ENCODE data around the gene GATA2.

The GATA2 gene

DNA sequence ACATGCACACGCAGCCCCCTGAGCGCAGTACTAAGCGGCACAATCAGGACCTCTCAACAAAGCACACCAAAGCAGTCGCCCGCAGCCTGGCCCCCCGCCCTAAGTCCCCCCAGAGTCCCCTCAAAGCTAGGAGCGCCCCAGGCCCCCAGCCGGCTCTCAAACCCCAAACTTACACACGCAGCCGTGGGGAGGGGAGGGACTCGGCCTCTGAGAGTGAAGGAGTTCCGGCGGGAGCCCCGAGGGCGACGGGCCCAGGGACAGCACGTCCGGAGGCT is 5.5 kb downstream of the GATA2 start:
- no peak for DNase-seq

GRCh38 chr3:128486681-128487537 is 6.1 kb downstream of the GATA2 start:
- DNase-seq = no peak

DNA sequence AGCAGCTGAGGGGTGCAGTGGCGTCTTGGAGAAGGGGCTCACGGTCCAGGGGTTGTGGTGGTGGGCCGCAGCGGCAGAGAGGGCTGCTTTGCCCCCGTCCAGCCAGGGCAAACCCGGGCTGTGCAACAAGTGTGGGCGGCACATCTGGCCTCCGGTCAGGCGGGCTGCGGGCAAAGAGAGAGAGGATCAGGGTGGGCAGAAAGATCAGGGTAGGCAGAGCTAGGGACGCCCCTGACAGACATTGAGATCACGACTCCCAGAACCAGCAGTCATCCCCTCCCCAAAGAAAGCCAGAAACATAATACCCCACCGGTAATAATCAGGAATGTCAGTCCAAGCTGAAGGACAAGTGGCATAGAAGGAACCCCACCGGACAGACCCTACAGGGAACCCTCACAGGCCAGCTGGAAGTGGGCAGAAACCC is 6.8 kb downstream of the GATA2 start:
- DNase-seq = no peak

DNA sequence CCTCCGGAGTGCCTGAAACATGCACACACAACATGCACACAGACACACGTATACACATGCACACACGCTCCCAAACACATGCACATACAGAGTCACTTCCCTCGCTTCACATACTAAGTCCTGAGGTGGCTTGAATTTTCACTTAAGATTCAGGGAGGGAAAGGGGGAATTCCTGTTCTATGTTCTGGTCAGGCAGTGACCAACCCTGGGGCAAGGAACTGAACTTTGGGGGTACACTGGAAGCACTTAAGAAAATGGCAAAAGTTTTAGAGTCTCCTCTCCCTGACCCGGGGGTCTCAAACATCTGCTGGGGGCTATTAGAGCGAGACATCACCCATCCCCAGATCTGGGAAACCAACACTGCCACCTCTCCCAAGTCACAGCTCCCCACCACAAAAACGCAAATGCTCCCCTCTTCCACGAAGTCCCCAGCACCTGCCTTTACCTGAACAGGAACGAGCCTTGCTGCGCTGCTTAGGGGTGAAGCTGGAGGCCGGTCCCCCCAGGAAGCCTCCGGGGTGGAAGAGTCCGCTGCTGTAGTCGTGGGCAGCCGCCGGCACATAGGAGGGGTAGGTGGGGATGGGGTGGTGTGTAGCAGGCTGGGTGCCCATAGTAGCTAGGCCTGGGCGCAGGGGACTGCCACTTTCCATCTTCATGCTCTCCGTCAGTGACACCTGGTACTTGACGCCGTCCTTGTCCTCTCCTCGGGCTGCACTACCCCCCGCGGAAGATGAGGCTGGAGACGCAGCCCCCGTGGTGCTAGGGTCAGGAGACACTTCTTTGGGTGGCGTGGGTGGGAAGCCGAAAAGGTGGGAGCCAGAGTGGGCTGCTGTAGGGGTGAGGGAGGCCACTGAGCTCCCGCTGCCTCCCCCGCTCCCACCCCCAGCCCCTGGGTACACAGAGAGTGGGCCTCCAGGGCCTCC is 7.5 kb downstream of the GATA2 start:
- no peak for DNase-seq

GRCh38 chr3:128484404-128485281 is 8.4 kb downstream of the GATA2 start:
- no peak for DNase-seq

DNA sequence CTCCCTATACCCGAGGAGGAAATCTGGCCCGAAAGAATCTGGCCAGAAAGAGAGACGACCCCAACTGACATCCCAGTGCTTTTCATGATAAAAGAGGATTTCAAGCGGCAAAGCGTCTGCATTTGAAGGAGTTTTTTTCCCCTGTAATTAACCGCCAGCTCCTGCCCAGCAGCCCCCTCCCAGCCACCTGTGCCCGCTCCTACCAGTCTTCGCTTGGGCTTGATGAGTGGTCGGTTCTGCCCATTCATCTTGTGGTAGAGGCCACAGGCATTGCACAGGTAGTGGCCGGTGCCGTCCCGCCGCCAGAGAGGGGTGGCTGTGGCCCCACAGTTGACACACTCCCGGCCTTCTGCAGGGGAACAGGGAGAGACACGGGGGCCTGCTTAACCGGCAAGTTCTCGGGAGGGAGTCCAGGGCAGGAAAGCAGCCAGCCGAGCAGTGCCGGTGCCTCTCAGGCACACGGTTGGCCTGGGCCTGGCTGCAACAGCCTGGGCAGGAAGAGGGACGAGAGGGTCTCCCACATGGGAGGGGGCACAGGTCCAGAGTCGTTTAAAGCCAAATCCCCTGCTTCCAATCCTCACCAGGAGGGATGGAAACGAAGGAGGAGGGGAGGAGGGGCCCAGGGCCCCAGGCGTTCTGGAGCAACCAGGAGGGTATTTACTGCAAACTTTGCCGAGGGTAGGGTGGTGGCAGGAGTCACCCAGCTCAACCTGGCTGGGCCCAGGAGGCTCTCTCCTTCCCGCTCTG is 9.2 kb downstream of the GATA2 start:
- no peak for DNase-seq

GRCh38 chr3:128482666-128483656 is 10.0 kb downstream of the GATA2 start:
- no peak for DNase-seq

DNA sequence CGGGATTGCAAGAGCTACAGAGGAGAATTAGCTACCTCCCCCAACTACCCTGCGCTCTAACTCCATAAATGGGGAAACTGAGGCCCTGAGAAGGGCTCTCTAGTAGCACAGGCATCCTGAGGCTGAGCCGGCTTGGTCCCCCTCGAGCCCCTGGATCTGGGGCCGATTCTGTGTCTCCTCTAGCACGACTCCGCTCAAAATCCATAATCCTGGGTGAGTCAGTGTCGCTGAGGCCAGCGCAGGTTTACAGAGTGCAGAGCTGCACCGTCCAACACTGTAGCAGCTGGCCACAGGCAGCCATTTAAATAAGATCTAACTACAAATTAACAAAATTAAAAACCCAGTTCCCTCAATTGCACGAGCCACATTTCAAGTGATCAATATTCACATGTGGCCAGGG is 10.8 kb downstream of the GATA2 start:
- DNase-seq = no peak

DNA sequence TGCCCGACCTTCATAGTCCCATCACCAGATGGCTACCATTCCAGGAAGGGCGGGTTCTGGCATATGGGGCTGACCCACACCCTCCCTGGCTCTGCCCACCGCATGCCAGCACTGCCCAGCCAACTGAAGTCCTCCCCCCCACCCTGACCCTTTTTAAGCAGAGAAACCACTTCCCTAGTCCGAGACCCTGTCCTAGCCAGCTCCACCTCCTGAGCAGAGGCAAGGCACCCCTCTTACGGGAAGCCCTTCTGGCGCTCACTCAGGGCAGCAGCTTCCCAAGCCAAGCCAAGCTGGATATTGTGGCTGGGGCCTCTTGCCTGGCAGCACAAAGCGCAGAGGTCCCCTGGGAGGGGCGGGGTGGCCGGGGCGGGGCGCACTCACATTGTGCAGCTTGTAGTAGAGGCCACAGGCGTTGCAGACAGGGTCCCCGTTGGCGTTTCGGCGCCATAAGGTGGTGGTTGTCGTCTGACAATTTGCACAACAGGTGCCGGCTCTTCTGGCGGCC is 11.5 kb downstream of the GATA2 start:
- peak; percentile 36 for DNase-seq

DNA sequence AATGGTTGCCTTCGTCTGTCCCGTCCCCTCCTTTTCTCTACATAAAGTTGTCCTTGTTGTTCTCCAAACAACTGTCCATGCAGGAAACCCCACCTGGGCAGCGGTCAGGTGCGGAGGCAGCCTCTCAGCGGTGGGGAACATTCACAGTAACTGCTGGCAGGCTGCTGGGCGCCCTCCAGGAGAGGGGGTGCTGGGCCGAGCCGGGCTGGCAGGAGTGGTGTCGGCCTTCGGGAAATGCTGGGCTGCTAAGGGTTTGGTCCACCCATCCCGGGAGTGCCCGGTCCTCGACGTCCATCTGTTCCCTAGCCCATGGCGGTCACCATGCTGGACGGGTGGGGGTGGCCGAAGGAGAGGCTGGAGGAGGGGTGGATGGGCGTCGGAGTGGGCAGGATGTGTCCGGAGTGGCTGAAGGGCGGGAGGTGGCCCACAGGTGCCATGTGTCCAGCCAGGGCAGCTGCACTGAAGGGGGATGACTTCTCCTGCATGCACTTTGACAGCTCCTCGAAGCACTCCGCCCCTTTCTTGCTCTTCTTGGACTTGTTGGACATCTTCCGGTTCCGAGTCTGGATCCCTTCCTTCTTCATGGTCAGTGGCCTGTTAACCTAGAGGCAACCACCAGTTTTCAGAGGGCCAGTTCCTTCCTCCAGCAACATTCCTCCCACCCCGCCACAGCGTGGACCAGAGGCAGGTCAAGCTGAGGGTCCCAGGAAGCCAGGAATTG is 12.1 kb downstream of the GATA2 start:
- DNase-seq = no peak

GRCh38 chr3:128480278-128480677 is 12.7 kb downstream of the GATA2 start:
- no peak for DNase-seq

DNA sequence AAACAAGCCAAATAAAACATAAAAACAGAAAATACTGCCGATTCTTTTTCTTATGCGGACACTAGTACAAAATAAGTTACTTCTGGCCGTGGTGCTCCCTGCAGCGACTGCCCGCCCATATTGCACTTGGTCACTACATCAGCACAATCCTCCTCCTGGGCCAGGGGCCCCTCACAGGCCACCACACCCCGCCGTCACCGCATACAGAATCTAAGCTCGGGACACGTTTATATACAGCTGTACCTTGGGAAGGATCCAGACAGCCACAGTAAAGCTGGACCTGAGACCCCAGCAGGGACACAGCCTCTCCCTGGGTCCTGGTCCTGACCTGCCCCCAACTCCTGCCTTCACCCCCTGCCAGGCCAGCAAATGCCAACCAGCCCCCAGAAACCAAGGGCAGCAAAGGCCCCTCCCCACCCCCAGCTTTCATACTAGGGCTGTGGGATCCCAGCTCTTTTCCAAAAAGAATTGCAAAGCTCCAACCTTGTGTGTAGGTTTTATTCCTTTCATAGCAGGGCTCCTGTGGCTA is 13.4 kb downstream of the GATA2 start:
- no peak for DNase-seq

- DNase-seq = no peak
These were observed 14.2 kb downstream of the GATA2 start for GRCh38 chr3:128478576-128479506.

- no peak for DNase-seq
These were observed 16.3 kb downstream of the GATA2 start for GRCh38 chr3:128476659-128477058.

DNA sequence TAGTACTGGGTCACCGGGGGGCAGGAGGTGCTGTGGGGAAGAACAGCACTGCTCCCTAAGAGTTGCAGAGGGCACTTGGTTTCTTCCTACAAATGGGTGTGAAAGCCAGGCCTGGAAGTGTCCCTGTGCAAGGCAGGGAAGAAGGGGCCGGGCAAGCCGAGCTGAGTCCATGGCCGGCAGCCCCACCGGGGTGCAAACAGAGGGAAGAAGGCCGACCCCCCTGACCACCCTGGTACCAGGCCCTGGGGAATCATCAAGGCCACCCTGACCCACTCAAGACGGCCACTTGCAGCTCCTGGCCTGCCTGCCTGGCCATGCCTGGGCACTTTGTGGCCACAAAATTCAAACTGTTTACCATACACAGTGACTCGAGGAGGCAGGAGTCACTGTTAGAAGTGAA is 17.6 kb downstream of the GATA2 start:
- no peak for DNase-seq

DNA sequence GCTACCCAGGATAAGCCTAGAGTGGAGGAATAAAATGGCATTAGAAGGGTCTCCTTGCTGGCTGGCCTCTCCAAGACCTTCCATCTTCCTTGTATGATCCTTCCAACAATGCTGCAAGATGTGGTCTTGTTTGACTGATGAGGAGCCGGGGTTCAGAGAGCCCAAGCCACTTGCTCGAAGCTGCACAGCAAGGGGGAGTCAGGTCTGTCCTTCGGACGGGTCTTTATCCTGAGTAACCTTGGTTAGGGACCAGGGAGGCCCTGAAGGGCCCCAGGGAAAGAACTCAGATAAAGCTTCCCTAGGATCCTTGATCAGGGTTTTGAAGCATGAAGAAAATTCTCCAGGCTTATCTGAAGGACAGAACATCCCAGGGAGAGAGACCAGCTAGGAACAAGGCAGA is 19.3 kb downstream of the GATA2 start:
- no peak for DNase-seq

DNA sequence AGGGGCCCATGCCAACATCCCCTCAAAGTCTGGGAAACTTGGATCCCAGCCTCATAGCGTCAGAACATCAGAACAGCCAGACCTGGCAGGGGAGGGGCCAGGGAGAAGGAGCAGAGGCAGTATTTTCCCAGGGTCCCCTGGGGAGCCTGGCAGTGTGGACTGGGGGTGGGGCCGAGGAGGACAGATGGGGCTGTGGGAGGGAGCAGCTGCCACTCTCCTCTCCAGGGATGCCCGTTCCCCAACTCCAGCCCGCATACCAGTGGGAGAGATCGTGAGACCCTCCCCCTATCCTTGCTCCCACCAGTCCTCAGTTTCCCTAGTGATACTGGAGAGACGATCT is 19.9 kb downstream of the GATA2 start:
- DNase-seq = no peak

- no peak for DNase-seq
These were observed 20.4 kb downstream of the GATA2 start for GRCh38 chr3:128472449-128473179.
